GM03348 (cell line): ENCODE measurements around the gene FYTTD1.

Source experiments
- DNase-seq: peaks from one replicate; pipeline ENCODE4 v3.0.0; 2012; ENCODE audit warnings: low spot score

FYTTD1 gene

DNA sequence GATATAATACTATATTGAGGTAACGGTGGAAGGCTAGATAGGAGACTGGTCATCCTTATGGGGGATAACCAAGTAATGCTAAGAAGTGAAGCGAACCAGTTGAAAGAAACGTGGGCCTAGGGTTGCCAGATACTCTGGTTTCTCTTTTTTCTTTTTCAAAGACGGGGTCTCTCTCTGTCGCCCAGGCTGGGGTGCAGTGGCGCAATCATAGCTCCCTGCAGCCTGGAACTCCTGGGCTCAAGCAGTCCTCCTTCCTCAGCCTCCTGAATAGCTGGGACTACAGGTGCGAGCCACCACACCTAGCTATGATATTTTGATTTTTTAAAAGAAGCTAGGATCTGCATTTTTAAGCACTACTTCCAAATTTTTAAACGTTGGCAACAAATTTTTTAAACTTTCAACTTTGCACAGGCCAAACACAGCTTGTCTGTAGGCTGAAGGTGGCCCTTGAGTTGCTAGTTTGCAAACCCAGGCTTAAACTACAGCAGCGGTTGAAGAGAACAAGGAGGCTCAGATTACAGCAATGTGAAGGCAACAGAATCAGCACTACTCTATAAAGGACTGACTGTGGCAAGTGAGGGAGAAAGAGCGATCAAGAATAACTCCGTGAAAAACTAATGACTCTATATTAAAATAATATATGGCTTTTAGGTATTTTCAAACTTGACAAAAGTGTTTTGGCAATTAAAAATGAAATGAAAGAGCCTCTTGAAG, 11.8 kb upstream of the FYTTD1 start:
- DNase-seq, result no peak

DNA sequence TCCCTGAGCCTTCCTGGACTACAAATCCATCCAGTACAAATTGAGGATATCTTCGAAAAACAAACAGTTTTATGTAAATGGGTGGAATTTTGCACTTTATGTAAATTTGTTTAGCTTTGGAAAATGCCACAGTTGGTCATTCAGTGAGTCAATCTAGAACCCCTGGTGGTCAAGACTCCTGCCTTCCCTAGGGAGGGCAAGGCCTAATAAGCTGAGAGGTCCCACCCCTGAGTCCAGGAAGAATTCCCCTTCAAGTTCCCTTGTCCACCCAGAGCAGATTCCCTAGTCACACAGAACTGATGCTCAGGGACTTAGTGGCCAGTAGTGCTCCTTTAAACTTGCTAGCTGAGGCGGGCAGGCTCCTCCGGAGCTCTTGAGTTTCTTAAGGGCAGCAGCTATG, 6.9 kb upstream of the FYTTD1 start:
- DNase-seq, result no peak

DNA sequence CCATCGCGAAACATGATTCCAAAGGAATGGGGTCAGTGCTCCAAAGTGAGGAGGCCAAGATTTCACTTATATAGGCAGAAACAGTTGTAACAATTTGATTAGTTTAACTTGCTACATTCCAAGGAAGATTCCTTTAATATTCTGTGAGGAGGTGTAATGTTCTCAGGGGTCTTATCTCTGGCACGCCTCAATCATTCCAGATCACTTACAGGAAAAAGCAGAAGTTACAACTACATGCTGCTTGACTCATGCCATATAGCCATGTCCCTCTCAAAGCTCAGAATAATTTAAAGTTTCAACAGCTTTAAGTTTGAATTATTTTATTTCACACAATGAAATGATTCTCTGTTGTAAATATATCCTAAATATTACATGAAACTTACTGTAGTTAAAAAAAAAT, 3.5 kb upstream of the FYTTD1 start:
- DNase-seq, result no peak

DNA sequence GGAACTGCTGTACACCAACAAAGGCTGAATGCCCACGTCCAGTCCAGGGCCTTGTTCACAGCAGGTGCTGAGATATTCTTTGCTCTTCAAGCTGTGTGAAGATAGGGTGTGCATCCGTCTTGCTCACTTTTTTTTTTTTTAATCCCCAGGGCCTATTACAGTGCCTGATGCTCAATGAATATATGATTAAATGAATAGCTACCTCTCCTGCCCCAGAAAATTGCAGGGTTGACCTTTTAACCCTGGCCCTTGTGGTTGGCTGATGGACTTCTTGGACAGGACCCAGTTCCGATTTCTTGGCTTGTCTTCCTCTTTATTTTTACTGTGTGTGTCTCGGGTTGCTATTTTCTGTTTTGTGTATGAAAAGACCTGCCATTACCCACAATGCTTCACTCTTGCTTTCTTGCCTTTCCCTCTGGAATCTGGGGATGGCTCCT, 2.9 kb upstream of the FYTTD1 start:
- DNase-seq, result no peak

DNA sequence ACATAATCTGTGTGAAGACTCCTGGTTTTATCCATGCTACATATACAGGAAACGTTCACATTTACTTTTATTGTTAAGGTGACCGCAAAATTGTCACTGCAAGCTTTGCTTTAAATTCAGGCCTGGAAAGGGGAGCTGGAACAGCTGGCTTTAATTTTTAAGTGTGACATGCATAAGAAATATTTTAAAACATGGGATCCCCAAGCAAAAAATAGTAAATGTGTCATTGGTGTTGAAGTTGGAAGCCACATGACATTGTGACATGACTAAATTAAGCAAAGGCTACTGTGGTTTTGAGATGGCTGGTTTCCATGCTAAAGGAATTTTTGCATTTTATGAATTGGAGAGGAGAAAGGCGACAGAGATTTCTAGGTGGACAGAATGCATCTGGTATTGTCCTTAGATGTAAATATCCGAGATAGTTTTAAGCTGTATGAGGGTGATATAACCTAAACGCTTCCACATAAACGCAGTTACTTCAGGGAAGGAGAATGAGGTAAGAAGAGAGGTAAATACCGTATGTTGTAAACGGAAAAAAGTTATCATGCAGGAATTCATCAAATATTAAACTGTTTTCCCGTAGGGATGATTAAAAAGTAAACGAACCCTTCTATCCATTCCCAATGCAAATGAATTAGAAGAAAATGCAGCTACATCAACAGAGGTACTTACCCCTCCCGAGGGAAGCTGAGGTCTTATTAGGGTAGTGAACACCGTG, 927 bp upstream of the FYTTD1 start:
- DNase-seq, result peak; percentile 28

DNA sequence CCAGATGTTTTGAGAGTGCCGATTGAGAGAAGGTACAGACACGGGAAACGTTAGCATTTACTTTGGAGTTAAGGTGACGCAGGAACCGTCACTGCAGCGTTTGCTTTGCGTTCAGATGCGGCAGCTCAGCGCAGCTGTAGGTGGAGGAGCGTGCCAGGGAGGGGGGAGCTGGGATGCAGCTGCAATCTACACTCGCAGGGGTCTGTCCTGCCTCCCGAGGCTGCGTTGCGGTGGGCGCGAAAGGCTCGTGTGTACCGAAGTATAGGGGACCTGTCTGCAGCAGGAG, 425 bp upstream of the FYTTD1 start:
- no peak for DNase-seq

DNA sequence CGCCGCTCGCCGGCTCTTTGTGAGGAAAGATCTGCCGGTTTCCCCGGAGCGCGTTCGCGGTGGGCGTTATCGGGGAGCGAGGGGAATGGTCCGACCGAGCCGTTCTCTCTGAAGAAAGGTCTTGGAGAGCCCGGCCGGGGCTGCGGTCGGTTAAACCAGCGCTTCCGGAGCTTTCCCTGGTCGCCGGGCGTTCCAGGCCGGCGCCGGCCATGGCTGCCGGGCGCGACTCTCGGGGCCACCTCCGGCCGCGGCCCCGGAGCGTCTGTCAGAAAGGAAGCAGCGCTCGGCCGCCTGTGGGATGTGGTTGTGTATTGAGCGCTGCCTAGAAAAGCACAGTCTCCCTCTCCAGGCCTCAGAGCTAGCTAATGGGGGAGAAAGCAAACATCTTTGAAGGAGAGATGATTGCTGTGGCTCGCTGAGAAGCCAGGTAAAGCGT, 731 bp downstream of the FYTTD1 start:
- DNase-seq, result peak; percentile 83

DNA sequence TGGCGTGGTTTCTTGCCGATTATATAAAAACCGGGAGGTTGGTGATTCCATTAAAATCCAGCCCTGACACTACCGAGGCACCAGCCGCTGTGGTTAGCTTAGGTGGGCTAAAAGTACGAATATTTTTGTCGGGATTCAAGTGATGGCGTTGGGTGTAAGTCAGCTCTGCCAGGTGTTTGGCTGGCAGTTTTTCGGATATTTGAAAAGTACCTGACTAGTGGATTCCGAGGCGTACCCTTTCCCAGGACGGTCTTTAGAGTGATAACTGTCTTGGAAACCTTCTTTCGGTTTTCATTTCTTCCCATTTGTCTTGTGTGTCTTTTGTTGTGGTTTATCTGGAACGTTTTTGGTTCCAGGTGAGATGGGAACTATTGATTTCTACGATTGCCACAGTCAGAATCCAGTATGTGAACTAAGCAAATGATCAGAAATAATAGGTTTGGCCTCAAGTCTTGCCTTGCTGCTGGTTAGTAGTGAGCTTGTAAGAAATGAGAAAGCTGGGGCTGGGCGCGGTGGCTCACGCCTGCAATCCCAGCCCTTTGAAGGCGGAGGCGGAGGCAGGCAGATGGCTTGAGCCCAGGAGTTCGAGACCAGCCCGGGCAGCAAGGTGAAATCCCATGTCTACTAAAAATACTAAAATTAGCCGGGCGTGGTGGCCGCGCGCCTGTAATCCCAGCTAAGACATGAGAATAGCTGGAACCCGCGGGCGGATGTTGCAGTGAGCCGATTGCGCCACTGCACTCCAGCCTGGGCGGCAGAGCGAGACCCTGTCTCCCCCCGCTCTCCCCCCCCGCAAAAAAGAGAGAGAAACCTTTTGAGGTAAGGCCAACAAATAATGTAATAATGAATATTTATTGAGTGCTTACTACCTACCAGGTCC, 1.4 kb downstream of the FYTTD1 start:
- DNase-seq, result peak; percentile 39

DNA sequence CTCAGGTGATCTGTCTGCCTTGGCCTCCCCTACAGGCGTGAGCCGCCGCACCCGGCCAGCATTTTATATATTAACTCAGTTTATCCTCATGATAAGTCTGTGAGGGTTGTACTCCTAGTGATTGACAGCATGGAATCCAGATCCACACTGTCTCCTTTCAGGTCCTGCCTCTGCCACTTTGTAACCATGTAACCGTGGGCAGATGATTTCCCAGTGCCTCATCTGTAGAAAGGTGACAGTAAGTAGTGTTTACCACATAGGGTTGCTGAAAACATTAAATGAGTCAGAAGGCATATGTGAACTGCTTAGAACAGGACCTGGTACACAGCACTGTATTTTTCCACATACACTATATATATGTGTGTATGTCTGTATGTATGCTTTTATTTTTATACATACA, 2.4 kb downstream of the FYTTD1 start:
- DNase-seq, result no peak

DNA sequence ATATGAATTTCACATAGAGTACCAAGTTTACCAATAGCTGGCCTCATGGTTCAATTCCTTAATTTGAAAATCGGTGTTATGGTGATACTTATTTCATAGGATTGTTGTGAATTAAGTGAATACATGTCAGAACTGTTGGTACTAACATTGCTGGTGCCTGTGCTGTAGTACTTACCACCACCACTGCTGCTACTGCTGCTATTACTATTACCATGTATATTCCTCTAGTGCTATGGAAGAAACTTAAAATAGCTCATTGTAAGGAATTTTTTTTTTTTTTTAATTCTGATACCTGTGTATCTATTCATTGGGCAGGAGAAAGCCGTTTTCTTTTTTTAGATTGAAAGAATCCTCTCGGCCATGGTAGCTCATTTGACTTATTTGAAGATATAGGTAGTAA, 3.6 kb downstream of the FYTTD1 start:
- DNase-seq, result no peak

DNA sequence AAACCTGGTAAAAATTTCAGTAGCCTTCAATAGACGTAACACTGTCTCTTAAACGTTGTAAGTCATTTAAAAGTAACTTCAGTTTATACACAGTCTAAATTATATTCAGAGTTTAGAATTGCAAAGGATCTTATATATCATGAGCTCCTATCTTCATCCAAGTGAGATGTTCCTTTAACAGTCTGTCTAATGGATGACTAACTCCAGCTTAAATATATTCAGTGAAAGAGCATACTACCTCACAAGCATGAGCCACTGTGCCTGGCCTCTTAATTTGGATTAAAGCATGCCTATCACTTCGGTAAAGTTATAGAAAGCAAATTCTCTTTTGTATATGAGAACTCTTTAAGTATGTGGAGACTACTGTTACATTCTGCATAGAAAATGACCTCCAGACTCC, 7.0 kb downstream of the FYTTD1 start:
- DNase-seq, result no peak

DNA sequence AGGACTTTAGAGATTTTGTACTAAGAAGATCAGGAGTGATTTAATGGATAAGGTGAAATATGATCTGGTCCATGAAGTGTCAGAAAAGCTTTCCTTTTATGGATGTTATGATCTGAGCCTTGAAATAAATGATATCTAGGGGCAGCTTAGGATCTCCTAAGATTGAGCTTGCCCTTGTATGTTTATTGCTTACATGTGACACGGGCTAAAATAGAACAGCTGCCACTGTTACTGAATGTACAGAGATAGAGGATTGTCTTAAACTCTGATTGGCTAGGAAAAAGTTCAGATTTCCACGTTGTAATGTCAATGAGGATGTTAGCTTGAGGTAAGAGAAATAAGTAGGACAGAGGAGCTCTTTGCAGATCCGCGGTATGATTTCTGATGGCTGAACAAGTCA, 8.8 kb downstream of the FYTTD1 start:
- no peak for DNase-seq

DNA sequence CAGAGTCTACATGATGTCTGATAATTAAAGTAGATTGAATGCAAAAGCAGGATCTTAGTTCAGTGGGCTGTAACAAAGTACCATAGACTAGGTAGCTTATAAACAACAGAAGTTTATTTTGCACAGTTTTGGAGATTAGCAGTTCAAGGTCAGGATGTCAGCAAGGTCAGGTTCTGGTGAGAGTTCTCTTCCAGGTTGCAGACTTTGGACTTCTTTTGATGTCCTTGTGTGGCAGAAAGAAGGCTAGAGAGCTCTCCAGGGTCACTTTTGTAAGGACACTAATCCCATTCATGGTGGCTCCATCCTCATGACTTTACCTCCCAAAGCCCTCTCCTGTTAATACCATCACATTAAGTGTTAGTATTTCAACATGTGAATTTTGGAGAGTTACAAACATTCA, 12.1 kb downstream of the FYTTD1 start:
- DNase-seq, result no peak

DNA sequence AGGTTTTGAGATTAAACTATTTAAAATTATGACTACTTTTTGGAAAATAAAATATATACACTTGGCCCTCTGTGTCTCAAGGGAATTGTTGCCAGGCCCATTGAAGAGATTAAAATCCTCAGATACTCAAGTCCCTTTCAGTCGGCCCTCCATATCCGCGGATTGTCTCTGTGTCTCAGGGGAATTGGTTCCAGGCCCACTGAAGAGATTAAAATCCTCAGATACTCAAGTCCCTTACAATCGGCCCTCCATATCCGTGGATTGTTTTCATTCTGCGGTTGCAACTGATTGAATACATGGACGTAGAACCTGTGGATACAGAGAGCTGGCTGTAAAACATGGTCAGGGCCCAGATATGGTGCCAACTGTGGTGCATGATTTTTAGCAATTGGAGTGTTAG, 25.6 kb downstream of the FYTTD1 start:
- no peak for DNase-seq

DNA sequence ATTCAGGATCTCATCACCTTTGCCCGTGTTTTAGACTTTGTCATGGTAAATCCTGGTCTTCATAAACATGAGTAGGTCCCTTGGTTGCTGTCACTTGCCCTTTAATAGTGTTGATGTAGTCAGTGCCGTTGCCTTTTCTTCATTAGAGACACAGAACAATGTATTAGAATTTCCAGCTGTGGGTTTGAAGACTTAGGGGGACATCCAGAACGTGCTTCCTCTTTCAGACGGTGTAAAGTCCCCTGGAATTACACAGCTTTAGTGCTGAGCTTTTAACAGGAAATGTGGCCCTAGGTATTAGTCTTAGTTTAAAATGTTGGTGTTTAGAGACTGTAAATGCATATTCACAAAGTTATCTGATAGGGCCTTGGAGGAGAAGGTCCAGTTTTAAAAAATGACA, 32.5 kb downstream of the FYTTD1 start:
- DNase-seq, result no peak

DNA sequence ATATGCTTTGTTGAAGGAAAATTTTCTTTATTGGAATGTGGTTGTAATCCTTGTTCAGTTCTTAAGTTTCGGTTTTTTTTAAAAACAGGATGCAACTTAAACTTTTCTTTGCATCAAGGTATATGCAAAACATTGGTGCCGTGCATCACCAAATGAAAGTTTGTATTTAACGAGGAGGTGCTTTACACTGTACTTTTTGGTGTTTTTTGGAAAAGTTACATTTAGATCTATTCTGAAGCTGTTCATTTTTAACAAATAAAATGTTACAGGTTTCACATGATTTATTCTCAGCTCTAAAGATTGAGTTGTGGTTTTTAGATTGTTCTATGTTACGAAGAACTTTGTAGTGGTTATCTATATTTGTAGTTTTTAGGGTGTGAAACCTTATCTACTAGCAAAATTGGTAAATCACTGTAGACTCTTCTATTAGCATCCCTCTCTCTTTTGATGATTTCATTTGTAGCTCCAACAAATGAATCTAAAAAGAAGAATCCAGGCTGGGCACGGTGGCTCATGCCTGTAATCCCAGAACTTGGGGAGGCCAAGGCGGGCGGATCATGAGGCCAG, 34.4 kb downstream of the FYTTD1 start:
- no peak for DNase-seq

DNA sequence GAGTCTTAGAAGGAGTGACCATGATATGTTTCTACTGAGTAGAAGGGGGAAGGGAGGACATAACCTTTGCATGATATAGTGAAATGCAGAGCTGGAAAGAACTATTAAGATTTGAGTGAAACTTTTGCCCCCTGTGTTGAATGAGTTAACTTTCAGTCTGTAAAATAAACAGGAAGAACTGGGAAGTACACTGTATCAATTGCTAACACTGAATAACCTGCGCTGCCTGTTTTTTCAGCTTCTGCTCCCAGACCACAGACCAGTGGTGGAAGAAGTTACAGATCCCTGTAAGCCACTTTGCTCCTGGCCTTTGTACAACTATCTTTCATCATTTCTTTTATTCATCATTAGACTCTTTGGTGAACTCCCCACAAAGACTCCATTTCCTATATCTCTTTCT, 37.7 kb downstream of the FYTTD1 start:
- no peak for DNase-seq

DNA sequence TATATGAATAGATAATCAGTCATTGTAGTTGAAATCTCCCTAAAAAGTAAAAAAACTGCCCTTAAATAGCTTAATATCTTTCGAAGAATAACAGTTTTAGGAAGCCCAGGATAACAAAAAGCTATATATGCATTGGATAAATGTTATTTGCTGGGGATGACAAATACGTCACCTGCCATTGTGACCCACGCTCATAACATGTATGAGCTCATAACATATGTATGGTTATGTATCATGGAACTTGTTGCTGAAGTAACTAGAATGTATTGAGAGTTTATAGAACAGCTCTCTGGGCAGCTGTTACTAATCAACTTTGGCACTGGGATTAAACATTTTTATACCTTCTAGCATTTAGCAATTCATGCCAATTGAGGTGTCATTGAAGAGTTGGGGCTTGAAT, 39.6 kb downstream of the FYTTD1 start:
- no peak for DNase-seq

DNA sequence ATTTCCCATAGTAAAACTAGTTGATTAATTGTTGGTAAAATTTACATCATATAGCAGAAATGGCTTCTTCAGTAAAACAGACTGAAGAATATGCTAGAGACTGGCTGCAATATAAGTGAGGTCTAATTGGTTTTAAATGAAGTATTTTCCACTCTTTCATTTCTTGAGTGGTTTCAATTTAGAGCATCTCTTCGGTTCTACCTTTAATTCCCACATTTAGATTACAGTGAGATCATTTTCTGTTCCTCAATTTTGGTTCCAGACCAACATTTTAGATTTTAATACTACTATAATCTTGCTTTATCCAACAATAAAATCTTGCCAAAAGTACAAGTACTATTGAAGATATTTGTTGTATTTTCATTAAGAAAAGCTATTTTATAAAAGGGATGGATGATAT, 40.4 kb downstream of the FYTTD1 start:
- no peak for DNase-seq

DNA sequence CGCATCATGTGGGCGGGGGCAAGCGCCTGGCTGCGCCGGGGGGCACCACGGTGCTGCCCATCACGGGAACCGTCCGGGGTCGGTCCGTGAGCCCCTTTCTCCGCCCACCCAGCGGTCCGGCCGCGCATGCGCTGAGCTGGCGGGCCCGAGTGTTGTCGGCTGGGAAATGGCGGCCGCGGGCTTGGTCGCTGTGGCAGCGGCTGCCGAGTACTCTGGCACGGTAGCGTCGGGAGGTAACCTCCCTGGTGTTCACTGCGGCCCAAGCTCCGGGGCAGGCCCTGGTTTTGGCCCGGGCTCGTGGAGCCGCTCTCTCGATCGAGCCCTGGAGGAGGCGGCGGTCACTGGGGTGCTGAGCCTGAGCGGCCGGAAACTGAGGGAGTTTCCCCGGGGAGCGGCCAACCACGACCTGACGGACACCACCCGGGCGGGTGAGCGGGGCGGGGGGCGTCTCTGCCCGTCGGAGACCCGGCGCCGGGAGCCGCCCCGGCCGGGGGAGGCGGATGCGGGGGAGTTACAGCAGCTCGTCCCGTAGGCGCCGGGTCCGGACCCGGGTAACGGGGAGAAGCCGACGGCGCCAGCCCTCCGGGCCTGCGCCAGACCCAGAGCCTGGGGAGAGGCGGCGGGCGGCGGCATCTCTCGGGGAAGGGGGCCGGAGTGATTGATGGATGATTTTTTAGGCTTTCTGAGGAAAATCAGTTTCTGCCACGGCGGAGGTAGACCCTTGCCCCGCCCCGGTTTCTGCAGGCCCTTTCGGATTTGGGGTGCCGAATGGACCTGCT, 41.6 kb downstream of the FYTTD1 start, which contains the start of gene LRCH3:
TSS of gene LRCH3 (plus strand) at position 142 of the 779 bp plus-strand sequence. CDS start at position 167, 25 bp downstream.
- DNase-seq, result peak; percentile 98

DNA sequence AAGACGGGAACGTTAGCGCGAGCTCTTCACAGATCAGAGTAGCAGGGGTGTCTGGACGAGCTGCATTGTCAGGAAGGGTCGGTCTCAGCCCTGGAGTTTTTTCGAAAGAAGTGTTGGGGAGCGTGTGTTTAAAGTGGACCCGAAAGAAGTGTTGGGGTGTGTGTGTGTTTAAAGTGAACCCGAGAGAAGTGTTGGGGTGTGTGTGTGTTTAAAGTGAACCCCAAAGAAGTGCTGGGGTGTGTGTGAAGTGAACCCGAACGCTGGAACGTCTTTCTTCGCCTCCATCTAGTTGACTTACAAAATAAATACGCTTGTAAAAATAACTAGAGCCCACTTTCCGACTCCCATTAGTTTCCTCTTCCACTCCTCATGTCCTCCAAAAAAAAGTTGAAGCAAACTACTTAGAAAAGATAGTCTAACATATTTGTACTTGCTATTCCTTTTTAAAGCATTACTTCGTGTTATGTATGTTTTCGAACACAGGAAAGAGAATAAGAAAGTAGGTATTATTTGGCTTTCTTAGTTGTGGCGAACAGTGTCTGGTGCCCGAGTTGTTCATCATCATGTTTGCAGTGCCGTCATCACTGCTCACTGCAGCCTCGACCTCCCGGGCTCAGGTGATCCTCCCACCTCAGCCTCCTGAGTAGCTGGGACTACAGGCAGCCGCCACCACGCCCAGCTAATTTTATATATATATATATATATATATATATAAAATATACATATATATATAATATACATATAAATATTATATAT, 42.4 kb downstream of the FYTTD1 start:
- no peak for DNase-seq
